Peyer's patch (tissue), 4 donors: ENCODE results near the gene TLE5. TPM values are rescaled to one million over a fixed set of nuclear protein-coding genes. Genes with fewer than 3 reads are reported as not detected.

ENCODE experiments used
- DNase-seq, 3 donors: peaks; one replicate each; pipeline ENCODE4 v3.0.0-alpha.2; 2017 to 2019
- H3K27ac ChIP-seq, 4 donors: fragments of 200-600 bp; sonication (generic); one replicate each; pipeline ENCODE4 v1.5.1; 2016 to 2019
- H3K27me3 ChIP-seq, 2 donors: fragments of 200-600 bp; sonication (generic); one replicate each; pipeline ENCODE4 v1.5.1; 2019
- H3K36me3 ChIP-seq, 3 donors: fragments of 200-600 bp; sonication (generic); one replicate each; pipeline ENCODE4 v1.5.1; 2016 to 2019
- H3K4me1 ChIP-seq, 4 donors: fragments of 200-600 bp; sonication (generic); one replicate each; pipeline ENCODE4 v1.5.1; 2016 to 2019
- H3K4me3 ChIP-seq, 4 donors: fragments of 200-600 bp; sonication (generic); 1 replicate in 3 of 4; 2 replicates in 1 of 4; pipeline ENCODE4 v1.5.1; 2016 to 2019; ENCODE audit warnings: mild to moderate bottlenecking in 1 of 4
- H3K9me3 ChIP-seq, 4 donors: fragments of 200-600 bp; sonication (generic); one replicate each; pipeline ENCODE4 v1.5.1; 2016 to 2019; ENCODE audit warnings: mild to moderate bottlenecking in 1 of 4
- CTCF ChIP-seq, 6 experiments: fragments of 450-650 bp in 4 of 6; fragments of 200-600 bp in 2 of 6; sonication (generic) in 1 of 6; IDR thresholded peaks; one replicate each; pipeline ENCODE4 v1.5.1; 2017 to 2019; ENCODE audit warnings: antibody characterized with exemption in 6 of 6, mild to moderate bottlenecking in 3 of 6, moderate library complexity in 1 of 6
- POLR2A ChIP-seq, 2 donors: fragments of 450-650 bp; IDR thresholded peaks; one replicate each; pipeline ENCODE4 v1.5.1; 2017; ENCODE audit warnings: antibody characterized with exemption in 2 of 2, mild to moderate bottlenecking in 2 of 2, moderate library complexity in 2 of 2
- total RNA-seq, 4 donors: library from RNA; depleted of rRNA; stranded (reverse); fragments of >200 nt; gene quantifications; one replicate each; pipeline ENCODE4 v1.1.0, GENCODE V29; 2016

TLE5 gene
- total RNA-seq, 4 donors from 2014 or later: 134 to 366 (median 289) TPM

GRCh38 chr19:3100747-3101730 is 38.7 kb upstream of the TLE5 start:
- Histone ChIP-seq H3K9me3 (no peaks in the 10 kb centered on the region), H3K4me1 (peaks cover 11 to 98% (median 26%) of the 10 kb centered on the region in 4 donors), H3K4me3 (peak overlapping the region in 1 of 4 donors; percentile 5), H3K27ac (peak overlapping the region in 2 of 4 donors; percentile 92 to 96), H3K27me3 (no peaks in the 10 kb centered on the region), H3K36me3 (peaks cover 0 to 7% (median 0%) of the 10 kb centered on the region in 3 donors)
- DNase-seq: no peak
- TF ChIP-seq POLR2A (IDR thresholded peaks at IDR 0.05) (no peak), CTCF (IDR thresholded peaks at IDR 0.05) (no peak)

GRCh38 chr19:3100331-3100730 is 38.0 kb upstream of the TLE5 start:
- TF ChIP-seq CTCF (IDR thresholded peaks at IDR 0.05) (no peak), POLR2A (IDR thresholded peaks at IDR 0.05) (no peak)
- H3K27ac ChIP-seq: peak overlapping the region in 2 of 4 donors; percentile 92 to 96
- H3K27me3 ChIP-seq: no peaks in the 10 kb centered on the region
- peak overlapping the region in 1 of 4 donors; percentile 5 for H3K4me3 ChIP-seq
- peaks cover 7 to 90% (median 32%) of the 10 kb centered on the region in 4 donors for H3K4me1 ChIP-seq
- no peak for DNase-seq
- H3K9me3 ChIP-seq: no peaks in the 10 kb centered on the region
- H3K36me3 ChIP-seq: no peaks in the 10 kb centered on the region

- H3K9me3 ChIP-seq: no peaks in the 10 kb centered on the region
- H3K27ac ChIP-seq: peak overlapping the region; percentile 65 to 96 (median 86)
- H3K36me3 ChIP-seq: no peaks in the 10 kb centered on the region
- DNase-seq: no peak
- peaks cover 7 to 83% (median 39%) of the 10 kb centered on the region in 4 donors for H3K4me1 ChIP-seq
- no peaks in the 10 kb centered on the region for H3K27me3 ChIP-seq
- H3K4me3 ChIP-seq: peak overlapping the region in 2 of 4 donors; percentile 75 to 95
- TF ChIP-seq POLR2A (IDR thresholded peaks at IDR 0.05) (no peak), CTCF (IDR thresholded peaks at IDR 0.05) (no peak)
Observed at GRCh38 chr19:3099347-3100145, 37.3 kb upstream of the TLE5 start.

GRCh38 chr19:3098515-3099346 is 36.4 kb upstream of the TLE5 start:
- H3K27me3 ChIP-seq: no peaks in the 10 kb centered on the region
- H3K27ac ChIP-seq: peak overlapping the region; percentile 65 to 96 (median 86)
- H3K9me3 ChIP-seq: no peaks in the 10 kb centered on the region
- H3K4me3 ChIP-seq: peak overlapping the region; percentile 22 to 95 (median 72)
- H3K4me1 ChIP-seq: peaks cover under 1 to 76% (median 35%) of the 10 kb centered on the region in 4 donors
- TF ChIP-seq POLR2A (IDR thresholded peaks at IDR 0.05) (no peak), CTCF (IDR thresholded peaks at IDR 0.05) (no peak)
- H3K36me3 ChIP-seq: no peaks in the 10 kb centered on the region
- peak; percentile 29 to 80 (median 70) for DNase-seq

- Histone ChIP-seq H3K4me3 (peak overlapping the region; percentile 22 to 95 (median 72)), H3K27ac (peak overlapping the region; percentile 65 to 96 (median 86)), H3K9me3 (no peaks in the 10 kb centered on the region), H3K27me3 (no peaks in the 10 kb centered on the region), H3K4me1 (peaks cover 0 to 70% (median 31%) of the 10 kb centered on the region in 4 donors), H3K36me3 (no peaks in the 10 kb centered on the region)
- peak in 1 of 3 donors; percentile 74 for DNase-seq
- TF ChIP-seq CTCF (IDR thresholded peaks at IDR 0.05): peak in 2 of 6 experiments; percentile 22 to 26
- TF ChIP-seq POLR2A (IDR thresholded peaks at IDR 0.05): no peak
Observed at GRCh38 chr19:3098141-3098514, 35.8 kb upstream of the TLE5 start.
